Fibroblast of pulmonary artery (primary cell): ENCODE data around the gene C3orf70.

Source experiments
- DNase-seq: peaks from one replicate; pipeline ENCODE4 v3.0.0-alpha.2; 2010; ENCODE audit warnings: low read depth
- H3K4me3 ChIP-seq: replicated peaks from 2 replicates; pipeline ENCODE4 v1.5.1; 2011; ENCODE audit warnings: low read depth, mild to moderate bottlenecking, control low read depth, low read length, moderate library complexity
- CTCF ChIP-seq: IDR thresholded peaks from 2 replicates; pipeline ENCODE4 v1.5.1; 2011; ENCODE audit warnings: mild to moderate bottlenecking, control low read depth, low read length, inconsistent platforms; ENCODE audit errors: missing control alignments

The C3orf70 gene

GRCh38 chr3:185161761-185162160 is 8.9 kb upstream of the C3orf70 start:
- H3K4me3 ChIP-seq: no peak overlapping the region
- DNase-seq: no peak
- TF ChIP-seq CTCF: no peak

- no peak for TF ChIP-seq CTCF
- no peak for DNase-seq
- no peak overlapping the region for H3K4me3 ChIP-seq
These were observed 4.5 kb upstream of the C3orf70 start for GRCh38 chr3:185157347-185157746.

- DNase-seq: no peak
- H3K4me3 ChIP-seq: no peak overlapping the region
- TF ChIP-seq CTCF: no peak
These were observed 2.8 kb upstream of the C3orf70 start for GRCh38 chr3:185155678-185156077.

- no peak overlapping the region for H3K4me3 ChIP-seq
- no peak for DNase-seq
- no peak for TF ChIP-seq CTCF
These were observed 1.2 kb upstream of the C3orf70 start for GRCh38 chr3:185153861-185154629.

- no peak for DNase-seq
- H3K4me3 ChIP-seq: peak overlapping the region; percentile 50
These were observed 411 bp upstream of the C3orf70 start for GRCh38 chr3:185153171-185153771.

GRCh38 chr3:185151964-185152409 is 873 bp downstream of the C3orf70 start:
- H3K4me3 ChIP-seq: peak overlapping the region; percentile 49
- DNase-seq: no peak

More at GRCh38 chr3:185153171-185153771, 411 bp upstream of the C3orf70 start:
- TF ChIP-seq CTCF: no peak

More at GRCh38 chr3:185151964-185152409, 873 bp downstream of the C3orf70 start:
- no peak for TF ChIP-seq CTCF
